Measurements from ENCODE around the gene DRC7.

GRCh38 chr16:57683636-57684545 is 10.7 kb upstream of the DRC7 start:
- TF ChIP-seq POLR2A (IDR thresholded peaks at IDR 0.05) (no peak), CTCF (IDR thresholded peaks at IDR 0.05) (no peak), EP300 (IDR thresholded peaks at IDR 0.05) (no peak)
